B cell (primary cell): Measurements from ENCODE around the gene MAD1L1.

Experiments
- EZH2 ChIP-seq: IDR thresholded peaks from 2 replicates; pipeline ENCODE4 v1.6.1; 2012; ENCODE audit warnings: borderline replicate concordance, low read depth, mild to moderate bottlenecking, moderate library complexity, low read length; ENCODE audit not compliant: insufficient read depth, poor library complexity, severe bottlenecking
- TF ChIP-seq, protein P1 (sequence below): fragments of 200-600 bp; IDR thresholded peaks from one replicate; pipeline ENCODE4 v1.8.0; 2022; ENCODE audit warnings: antibody characterized with exemption, mild to moderate bottlenecking

DNA sequence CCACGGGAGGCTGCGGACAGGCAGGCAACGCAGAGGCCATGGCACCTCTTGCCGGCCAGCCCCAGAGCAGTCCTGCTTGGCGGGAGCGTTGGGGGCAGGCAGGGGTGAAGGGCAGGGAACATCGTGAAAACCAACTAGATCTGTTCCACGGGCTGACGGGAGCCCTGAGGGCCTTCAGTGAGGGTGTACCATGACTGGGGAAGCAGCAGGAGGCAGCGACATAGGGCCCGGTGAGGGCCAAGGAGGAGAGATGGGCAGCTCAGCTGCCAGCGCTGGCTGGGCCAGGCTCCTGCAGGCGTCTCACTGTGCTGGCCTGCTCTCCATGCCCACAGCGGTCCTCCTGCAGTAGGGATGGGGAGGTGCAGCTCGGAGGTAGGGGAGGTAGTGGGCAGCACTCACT is 366.1 kb downstream of the MAD1L1 start:
- no peak for TF ChIP-seq EZH2
- TF ChIP-seq, protein P1, sequence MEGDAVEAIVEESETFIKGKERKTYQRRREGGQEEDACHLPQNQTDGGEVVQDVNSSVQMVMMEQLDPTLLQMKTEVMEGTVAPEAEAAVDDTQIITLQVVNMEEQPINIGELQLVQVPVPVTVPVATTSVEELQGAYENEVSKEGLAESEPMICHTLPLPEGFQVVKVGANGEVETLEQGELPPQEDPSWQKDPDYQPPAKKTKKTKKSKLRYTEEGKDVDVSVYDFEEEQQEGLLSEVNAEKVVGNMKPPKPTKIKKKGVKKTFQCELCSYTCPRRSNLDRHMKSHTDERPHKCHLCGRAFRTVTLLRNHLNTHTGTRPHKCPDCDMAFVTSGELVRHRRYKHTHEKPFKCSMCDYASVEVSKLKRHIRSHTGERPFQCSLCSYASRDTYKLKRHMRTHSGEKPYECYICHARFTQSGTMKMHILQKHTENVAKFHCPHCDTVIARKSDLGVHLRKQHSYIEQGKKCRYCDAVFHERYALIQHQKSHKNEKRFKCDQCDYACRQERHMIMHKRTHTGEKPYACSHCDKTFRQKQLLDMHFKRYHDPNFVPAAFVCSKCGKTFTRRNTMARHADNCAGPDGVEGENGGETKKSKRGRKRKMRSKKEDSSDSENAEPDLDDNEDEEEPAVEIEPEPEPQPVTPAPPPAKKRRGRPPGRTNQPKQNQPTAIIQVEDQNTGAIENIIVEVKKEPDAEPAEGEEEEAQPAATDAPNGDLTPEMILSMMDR, result no peak
